Immature natural killer cell (primary cell): Measurements from ENCODE around the gene SLC4A5. TPM values are rescaled to one million over a fixed set of nuclear protein-coding genes. Genes with fewer than 3 reads are reported as not detected.

Experiments used
- DNase-seq, 3 donors: peaks; one replicate each; pipeline ENCODE4 v3.0.0; 2022; ENCODE audit warnings: mixed read lengths in 1 of 3
- H3K27ac Mint-ChIP-seq, 6 donors: one replicate each; pipeline ENCODE4 v1.8.0; 2020; ENCODE audit warnings: mixed read lengths in 6 of 6, mild to moderate bottlenecking in 5 of 6, inconsistent platforms in 4 of 6, moderate library complexity in 3 of 6
- H3K27me3 Mint-ChIP-seq, 3 donors: one replicate each; pipeline ENCODE4 v1.8.0; 2020 to 2021; ENCODE audit warnings: low read depth in 3 of 3, mild to moderate bottlenecking in 3 of 3, mixed read lengths in 3 of 3, moderate library complexity in 3 of 3, inconsistent platforms in 1 of 3
- H3K36me3 Mint-ChIP-seq, 3 donors: one replicate each; pipeline ENCODE4 v1.8.0; 2020; ENCODE audit warnings: mixed read lengths in 3 of 3, inconsistent platforms in 2 of 3, mild to moderate bottlenecking in 2 of 3
- H3K4me1 Mint-ChIP-seq, 2 donors: one replicate each; pipeline ENCODE4 v1.8.0; 2020; ENCODE audit warnings: inconsistent platforms in 2 of 2, mild to moderate bottlenecking in 2 of 2, mixed read lengths in 2 of 2, moderate library complexity in 1 of 2
- H3K4me3 Mint-ChIP-seq, 5 donors: one replicate each; pipeline ENCODE4 v1.8.0; 2020; ENCODE audit warnings: mild to moderate bottlenecking in 5 of 5, mixed read lengths in 5 of 5, inconsistent platforms in 3 of 5, moderate library complexity in 3 of 5
- H3K9me3 Mint-ChIP-seq, 6 donors: one replicate each; pipeline ENCODE4 v1.8.0; 2020; ENCODE audit warnings: mild to moderate bottlenecking in 6 of 6, mixed read lengths in 6 of 6, inconsistent platforms in 4 of 6, moderate library complexity in 3 of 6
- polyA plus RNA-seq, 3 donors: library from polyadenylated mRNA; unstranded; fragments of 300-500 nt; fragmentation: Illumina TruSeq; gene quantifications; one replicate each; pipeline ENCODE4 v1.2.3, GENCODE V29; 2021

Gene SLC4A5
- polyA plus RNA-seq, 3 donors from 2014 or later: not detected

DNA sequence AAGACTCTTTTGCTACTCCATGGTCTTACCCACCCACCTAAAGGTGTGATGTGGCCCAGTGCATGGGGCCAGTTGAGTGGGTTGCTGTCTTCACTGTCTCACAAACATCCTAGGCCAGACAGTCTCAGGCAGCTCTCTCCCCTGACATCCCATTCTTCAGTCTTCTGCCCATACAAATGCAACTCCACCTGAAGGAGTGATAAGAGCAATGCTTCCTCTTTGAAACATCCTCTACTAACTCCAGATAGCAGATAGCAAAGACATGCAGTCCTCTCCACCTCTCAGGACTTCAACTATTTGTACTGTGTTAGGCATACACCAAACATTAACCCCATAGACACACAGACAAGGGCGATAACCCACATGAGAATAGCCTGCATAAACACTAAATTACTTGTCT is 73.5 kb downstream of the SLC4A5 start:
- Mint-ChIP-seq H3K36me3 (peaks cover 0 to 10% (median 4%) of the 10 kb centered on the region in 3 donors), H3K27me3 (peaks cover 0 to 1% (median 0%) of the 10 kb centered on the region in 3 donors), H3K9me3 (no peaks in the 10 kb centered on the region), H3K4me1 (peaks cover 11 to 13% of the 10 kb centered on the region in 2 donors), H3K27ac (no peak overlapping the region), H3K4me3 (no peak overlapping the region)
- DNase-seq: no peak

DNA sequence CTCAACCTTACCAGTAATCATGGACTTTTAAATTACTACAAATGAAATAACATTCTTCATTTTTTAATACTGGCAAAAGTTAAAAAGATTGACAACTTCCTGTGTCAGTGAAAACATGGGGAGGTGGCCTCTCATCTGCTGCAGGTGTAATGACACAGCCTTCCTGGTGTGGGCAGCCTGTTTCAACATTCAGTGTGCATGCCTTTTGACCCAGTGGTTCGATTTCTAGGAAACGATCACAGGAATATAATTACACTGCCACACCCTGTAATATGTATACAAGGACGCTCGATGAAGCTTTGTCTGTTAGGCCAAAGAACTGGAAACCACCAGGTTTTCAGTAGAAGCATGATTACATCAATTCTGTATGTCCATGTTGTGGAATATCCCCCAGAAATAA is 76.1 kb downstream of the SLC4A5 start:
- Mint-ChIP-seq H3K4me1 (peaks cover 11 to 13% of the 10 kb centered on the region in 2 donors), H3K4me3 (peak overlapping the region in 3 of 5 donors; percentile 8 to 42 (median 15)), H3K27me3 (peaks cover 0 to 1% (median 0%) of the 10 kb centered on the region in 3 donors), H3K36me3 (peaks cover 0 to 6% (median 4%) of the 10 kb centered on the region in 3 donors), H3K27ac (peak overlapping the region in 4 of 6 donors; percentile 14 to 48 (median 24)), H3K9me3 (no peaks in the 10 kb centered on the region)
- DNase-seq: peak; percentile 20 to 36 (median 32)

- Mint-ChIP-seq H3K4me1 (peaks cover 11 to 13% of the 10 kb centered on the region in 2 donors), H3K4me3 (no peak overlapping the region), H3K27me3 (peaks cover 0 to 1% (median 0%) of the 10 kb centered on the region in 3 donors), H3K36me3 (peaks cover 0 to 9% (median 0%) of the 10 kb centered on the region in 3 donors), H3K27ac (no peak overlapping the region), H3K9me3 (no peaks in the 10 kb centered on the region)
- no peak for DNase-seq
Observed at GRCh38 chr2:74264281-74264680, 78.9 kb downstream of the SLC4A5 start.

GRCh38 chr2:74262681-74263080 is 80.5 kb downstream of the SLC4A5 start:
- Mint-ChIP-seq H3K27me3 (peaks cover 0 to 1% (median 0%) of the 10 kb centered on the region in 3 donors), H3K4me1 (peaks cover 11 to 12% of the 10 kb centered on the region in 2 donors), H3K4me3 (no peak overlapping the region), H3K9me3 (no peaks in the 10 kb centered on the region), H3K27ac (no peak overlapping the region), H3K36me3 (peaks cover 0 to 9% (median 3%) of the 10 kb centered on the region in 3 donors)
- DNase-seq: no peak

DNA sequence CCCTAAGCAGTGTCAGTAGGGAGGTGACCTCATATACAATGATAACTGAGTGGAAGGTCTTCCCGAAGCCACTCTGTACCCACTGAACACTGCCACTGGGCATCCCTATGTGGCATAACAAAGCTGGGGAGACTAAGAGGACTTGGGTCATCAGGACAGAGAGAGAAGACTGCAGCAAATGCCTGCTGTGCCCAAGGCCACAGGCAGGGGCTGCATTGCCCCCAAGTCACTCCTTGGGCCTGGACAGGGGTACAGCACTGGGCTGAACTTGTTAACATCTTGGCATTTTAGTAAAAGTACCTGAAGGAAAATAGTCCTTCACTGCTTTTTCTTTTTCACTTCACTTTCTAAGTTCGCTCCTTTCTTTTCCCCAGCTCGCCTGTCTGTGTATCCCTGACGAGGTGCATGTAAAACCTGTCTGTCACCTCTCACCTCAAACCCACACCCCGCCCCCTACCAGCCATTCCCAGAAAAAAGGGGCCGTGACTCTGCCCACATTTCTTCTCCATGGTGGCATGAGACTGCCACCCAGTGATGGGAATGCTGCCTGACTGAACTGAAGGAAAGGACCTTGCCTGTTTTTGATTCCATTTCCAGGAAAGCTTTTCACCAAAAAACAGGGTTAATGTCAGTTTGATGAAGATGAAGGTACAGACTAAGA is 81.9 kb downstream of the SLC4A5 start:
- H3K4me1 Mint-ChIP-seq: peaks cover 0 to 3% of the 10 kb centered on the region in 2 donors
- DNase-seq: no peak
- peaks cover 0 to 9% (median 3%) of the 10 kb centered on the region in 3 donors for H3K36me3 Mint-ChIP-seq
- no peak overlapping the region for H3K4me3 Mint-ChIP-seq
- H3K27me3 Mint-ChIP-seq: peaks cover 0 to 1% (median 0%) of the 10 kb centered on the region in 3 donors
- no peak overlapping the region for H3K27ac Mint-ChIP-seq
- H3K9me3 Mint-ChIP-seq: no peaks in the 10 kb centered on the region

DNA sequence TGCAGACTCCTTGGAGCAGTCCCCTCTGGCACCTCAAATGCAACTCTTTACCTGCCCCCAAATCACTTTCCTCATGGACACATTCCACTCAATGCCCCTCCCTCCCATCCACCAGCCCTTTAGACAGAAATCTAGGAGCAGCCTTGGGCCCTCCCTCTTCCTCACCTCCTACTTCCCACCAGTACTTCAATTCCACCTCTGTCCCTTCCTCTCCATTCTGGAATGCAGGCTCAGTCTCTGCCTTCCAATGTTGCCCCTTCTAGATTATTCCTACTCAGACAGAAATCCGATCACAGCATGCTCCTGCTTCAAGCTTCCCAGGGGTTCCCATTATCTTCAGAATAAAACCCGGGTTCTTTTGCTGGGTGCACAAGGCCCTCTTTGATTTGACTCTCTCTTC is 82.7 kb downstream of the SLC4A5 start:
- H3K27ac Mint-ChIP-seq: no peak overlapping the region
- no peaks in the 10 kb centered on the region for H3K4me1 Mint-ChIP-seq
- H3K4me3 Mint-ChIP-seq: no peak overlapping the region
- H3K36me3 Mint-ChIP-seq: peaks cover 0 to 14% (median 7%) of the 10 kb centered on the region in 3 donors
- no peaks in the 10 kb centered on the region for H3K9me3 Mint-ChIP-seq
- DNase-seq: no peak
- H3K27me3 Mint-ChIP-seq: peaks cover 0 to 1% (median 0%) of the 10 kb centered on the region in 3 donors

DNA sequence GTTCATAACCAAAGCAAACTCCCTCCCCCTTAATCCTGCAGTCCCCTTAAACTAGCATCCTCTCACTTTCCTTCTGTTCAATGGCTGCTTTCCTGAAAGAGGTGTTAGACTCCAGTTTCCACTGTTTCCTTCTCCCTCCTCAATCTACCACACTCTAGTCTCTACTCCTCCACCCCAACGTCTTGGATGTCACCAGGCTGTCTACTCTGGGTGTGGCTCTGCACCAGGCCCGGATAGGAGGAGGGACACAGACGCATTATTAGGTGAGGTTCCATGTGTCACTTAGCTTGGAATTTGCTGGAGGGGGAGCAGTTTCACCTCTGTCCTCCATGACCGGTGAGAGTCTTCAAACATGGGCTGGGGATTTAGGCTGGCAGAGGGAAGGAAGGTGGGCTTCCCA is 83.5 kb downstream of the SLC4A5 start:
- H3K4me1 Mint-ChIP-seq: no peaks in the 10 kb centered on the region
- no peaks in the 10 kb centered on the region for H3K9me3 Mint-ChIP-seq
- no peak overlapping the region for H3K4me3 Mint-ChIP-seq
- H3K27me3 Mint-ChIP-seq: peaks cover 0 to 1% (median 0%) of the 10 kb centered on the region in 3 donors
- peaks cover 0 to 14% (median 7%) of the 10 kb centered on the region in 3 donors for H3K36me3 Mint-ChIP-seq
- no peak overlapping the region for H3K27ac Mint-ChIP-seq
- no peak for DNase-seq

- Mint-ChIP-seq H3K36me3 (peaks cover 4 to 18% (median 12%) of the 10 kb centered on the region in 3 donors), H3K27ac (no peak overlapping the region), H3K27me3 (peaks cover 0 to 1% (median 0%) of the 10 kb centered on the region in 3 donors), H3K4me1 (no peaks in the 10 kb centered on the region), H3K4me3 (no peak overlapping the region), H3K9me3 (no peaks in the 10 kb centered on the region)
- no peak for DNase-seq
Observed at GRCh38 chr2:74259191-74259590, 84.0 kb downstream of the SLC4A5 start.

DNA sequence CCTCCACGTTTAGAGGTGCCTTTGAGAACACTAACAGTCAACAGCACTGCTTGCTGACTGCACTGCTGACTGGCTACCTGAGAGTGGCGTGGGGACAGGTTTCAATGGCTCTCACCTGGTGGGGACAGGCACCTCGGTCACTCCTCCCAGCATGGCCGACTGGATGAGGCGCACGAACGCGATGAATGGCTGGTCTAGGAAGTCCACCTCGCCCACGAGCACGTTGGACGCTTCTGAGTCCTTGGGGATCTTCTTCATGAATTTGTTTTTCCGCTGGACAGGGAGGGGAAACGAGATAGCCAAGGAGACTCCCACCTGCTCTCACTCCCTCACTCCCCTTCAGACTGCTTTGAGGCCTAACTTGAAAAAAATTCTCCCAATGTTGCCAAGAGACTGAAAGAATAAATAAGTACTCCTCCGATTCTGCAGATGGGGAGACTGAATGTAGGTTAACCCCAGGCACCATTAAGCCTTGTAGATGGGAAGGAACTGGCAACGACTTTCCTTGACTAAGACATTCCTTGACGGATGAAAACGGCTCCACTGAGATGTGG is 87.5 kb downstream of the SLC4A5 start:
- peaks cover 6 to 24% (median 14%) of the 10 kb centered on the region in 3 donors for H3K36me3 Mint-ChIP-seq
- H3K27me3 Mint-ChIP-seq: peaks cover 0 to 1% (median 0%) of the 10 kb centered on the region in 3 donors
- no peak overlapping the region for H3K27ac Mint-ChIP-seq
- no peak for DNase-seq
- no peak overlapping the region for H3K4me3 Mint-ChIP-seq
- H3K9me3 Mint-ChIP-seq: no peaks in the 10 kb centered on the region
- H3K4me1 Mint-ChIP-seq: no peaks in the 10 kb centered on the region

- Mint-ChIP-seq H3K9me3 (no peaks in the 10 kb centered on the region), H3K27ac (no peak overlapping the region), H3K27me3 (no peaks in the 10 kb centered on the region)
Observed at GRCh38 chr2:74253971-74254310, 89.3 kb downstream of the SLC4A5 start.

GRCh38 chr2:74253306-74253970 is 89.8 kb downstream of the SLC4A5 start:
- H3K4me1 Mint-ChIP-seq: peaks cover 0 to 2% of the 10 kb centered on the region in 2 donors
- H3K27ac Mint-ChIP-seq: no peak overlapping the region
- no peak for DNase-seq
- H3K36me3 Mint-ChIP-seq: peaks cover 6 to 18% (median 14%) of the 10 kb centered on the region in 3 donors
- H3K4me3 Mint-ChIP-seq: no peak overlapping the region
- H3K9me3 Mint-ChIP-seq: no peaks in the 10 kb centered on the region
- no peaks in the 10 kb centered on the region for H3K27me3 Mint-ChIP-seq

More at GRCh38 chr2:74253971-74254310, 89.3 kb downstream of the SLC4A5 start:
- DNase-seq: no peak
- H3K4me1 Mint-ChIP-seq: peaks cover 0 to 2% of the 10 kb centered on the region in 2 donors
- H3K4me3 Mint-ChIP-seq: no peak overlapping the region
- peaks cover 6 to 18% (median 14%) of the 10 kb centered on the region in 3 donors for H3K36me3 Mint-ChIP-seq

- no peak overlapping the region for H3K27ac Mint-ChIP-seq
- H3K4me3 Mint-ChIP-seq: no peak overlapping the region
- no peaks in the 10 kb centered on the region for H3K27me3 Mint-ChIP-seq
- no peak for DNase-seq
- peaks cover 6 to 18% (median 10%) of the 10 kb centered on the region in 3 donors for H3K36me3 Mint-ChIP-seq
- H3K4me1 Mint-ChIP-seq: peaks cover 0 to 2% of the 10 kb centered on the region in 2 donors
- no peaks in the 10 kb centered on the region for H3K9me3 Mint-ChIP-seq
Observed at GRCh38 chr2:74252862-74253261, 90.4 kb downstream of the SLC4A5 start.

DNA sequence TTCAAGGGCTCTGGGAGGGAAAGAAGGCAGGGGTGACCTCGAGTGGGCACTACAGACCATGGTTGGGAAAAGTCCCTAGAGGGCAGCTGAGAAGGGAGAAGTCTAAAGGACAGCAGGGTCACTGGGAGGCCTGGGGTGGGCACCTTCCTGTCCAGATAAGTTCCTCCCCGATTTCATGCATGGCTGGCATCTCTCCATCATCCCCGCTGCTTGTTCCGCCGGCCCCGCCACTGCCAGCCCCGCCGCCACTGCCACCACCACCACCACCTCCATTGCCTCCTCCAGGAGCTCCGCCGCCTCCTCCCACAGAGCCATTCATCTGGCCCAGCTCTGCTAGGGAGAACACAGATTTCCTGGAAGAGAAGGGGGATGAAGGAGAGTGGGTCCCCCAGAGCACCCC is 91.2 kb downstream of the SLC4A5 start:
- H3K27ac Mint-ChIP-seq: no peak overlapping the region
- H3K36me3 Mint-ChIP-seq: peaks cover 6 to 18% (median 10%) of the 10 kb centered on the region in 3 donors
- peaks cover 0 to 2% of the 10 kb centered on the region in 2 donors for H3K4me1 Mint-ChIP-seq
- H3K4me3 Mint-ChIP-seq: no peak overlapping the region
- no peak for DNase-seq
- no peaks in the 10 kb centered on the region for H3K27me3 Mint-ChIP-seq
- no peaks in the 10 kb centered on the region for H3K9me3 Mint-ChIP-seq

- no peaks in the 10 kb centered on the region for H3K9me3 Mint-ChIP-seq
- peaks cover 6 to 13% (median 7%) of the 10 kb centered on the region in 3 donors for H3K36me3 Mint-ChIP-seq
- H3K4me3 Mint-ChIP-seq: no peak overlapping the region
- peak; percentile 43 to 49 (median 48) for DNase-seq
- peaks cover 0 to 2% of the 10 kb centered on the region in 2 donors for H3K4me1 Mint-ChIP-seq
- H3K27me3 Mint-ChIP-seq: no peaks in the 10 kb centered on the region
- H3K27ac Mint-ChIP-seq: no peak overlapping the region
Observed at GRCh38 chr2:74250189-74250631, 93.0 kb downstream of the SLC4A5 start.
